IMR-90 (cell line): ENCODE results near the gene RASIP1. TPM values are rescaled to one million over a fixed set of nuclear protein-coding genes. Genes with fewer than 3 reads are reported as not detected.

Experiments used
- ATAC-seq: fragments of 200-7000 bp; cut with Tn5 transposase; 2 replicates; pipeline ENCODE4 v1.9.1; 2020; ENCODE audit warnings: low read depth, mild to moderate bottlenecking, moderate library complexity
- BruUV-seq: library from RNA; stranded (reverse); fragments of 400-500 nt; replicated peaks from 2 replicates; lab custom pipeline; 2021; lab: Mats Ljungman, UMichigan
- CTCF ChIA-PET: fragments of 300-600 bp; formaldehyde crosslinking; extraction: SDS; loops from one replicate; lab custom pipeline; 2021; ENCODE audit warnings: antibody characterized with exemption; lab: Yijun Ruan, JAX
- POLR2A ChIA-PET: fragments of 300-600 bp; sonication (Branson Sonifier 250); formaldehyde crosslinking; loops from one replicate; lab custom pipeline; 2022; ENCODE audit warnings: antibody characterized with exemption; ENCODE audit not compliant: unreplicated experiment; lab: Charles Lee
- DNase-seq: peaks from one replicate; pipeline ENCODE4 v3.0.0; 2013
- H2AFZ ChIP-seq: replicated peaks from 2 replicates; pipeline ENCODE3; 2013; ENCODE audit warnings: low read length, mild to moderate bottlenecking; ENCODE audit not compliant: poor library complexity
- H2AK5ac ChIP-seq: 2 replicates; pipeline ENCODE4 v1.6.1; 2013; ENCODE audit warnings: low read depth, low read length, inconsistent platforms
- H2AK9ac ChIP-seq: replicated peaks from 2 replicates; pipeline ENCODE3; 2013; ENCODE audit warnings: mild to moderate bottlenecking, low read depth, low read length, moderate library complexity; ENCODE audit not compliant: poor library complexity
- H2BK120ac ChIP-seq: 2 replicates; pipeline ENCODE4 v1.6.1; 2013; ENCODE audit warnings: low read depth, low read length, inconsistent platforms
- H2BK15ac ChIP-seq: 3 replicates; pipeline ENCODE4 v1.6.1; 2013; ENCODE audit warnings: low read depth, low read length, inconsistent platforms
- H2BK20ac ChIP-seq: 2 replicates; pipeline ENCODE4 v1.6.1; 2013; ENCODE audit warnings: low read depth, mild to moderate bottlenecking, inconsistent platforms, low read length, moderate library complexity
- H2BK5ac ChIP-seq: 2 replicates; pipeline ENCODE4 v1.6.1; 2013; ENCODE audit warnings: mild to moderate bottlenecking, low read depth, low read length, inconsistent platforms; ENCODE audit not compliant: poor library complexity, severe bottlenecking
- H3K14ac ChIP-seq: replicated peaks from 2 replicates; pipeline ENCODE4 v1.6.1; 2013; ENCODE audit warnings: low read depth, low read length, inconsistent platforms
- H3K18ac ChIP-seq: 2 replicates; pipeline ENCODE4 v1.6.1; 2013; ENCODE audit warnings: low read depth, low read length, control low read depth
- H3K23ac ChIP-seq: 2 replicates; pipeline ENCODE4 v1.6.1; 2013; ENCODE audit warnings: low read depth, low read length, inconsistent platforms
- H3K27ac ChIP-seq: 2 replicates; pipeline ENCODE4 v1.5.1; 2013; ENCODE audit warnings: mild to moderate bottlenecking, control low read depth, low read length; ENCODE audit not compliant: insufficient read depth
- H3K27me3 ChIP-seq: 2 replicates; pipeline ENCODE4 v1.6.1; 2013; ENCODE audit warnings: low read length; ENCODE audit not compliant: control insufficient read depth, insufficient read depth
- H3K36me3 ChIP-seq: 2 replicates; pipeline ENCODE4 v1.6.1; 2013; ENCODE audit warnings: low read length, mixed read lengths; ENCODE audit not compliant: control insufficient read depth, insufficient read depth
- H3K4ac ChIP-seq: 2 replicates; pipeline ENCODE4 v1.6.1; 2013; ENCODE audit warnings: low read depth, low read length, inconsistent platforms
- H3K4me1 ChIP-seq: 2 replicates; pipeline ENCODE4 v1.6.1; 2013; ENCODE audit warnings: low read length, mixed read lengths; ENCODE audit not compliant: control insufficient read depth, insufficient read depth
- H3K4me2 ChIP-seq: 2 replicates; pipeline ENCODE4 v1.6.1; 2013; ENCODE audit warnings: low read depth, mild to moderate bottlenecking, control low read depth, low read length, moderate library complexity
- H3K4me3 ChIP-seq: 2 replicates; pipeline ENCODE4 v1.5.1; 2013; ENCODE audit warnings: low read depth, mild to moderate bottlenecking, control low read depth, low read length, moderate library complexity; ENCODE audit not compliant: insufficient read depth
- H3K56ac ChIP-seq: 2 replicates; pipeline ENCODE4 v1.6.1; 2013; ENCODE audit warnings: low read length, inconsistent platforms; ENCODE audit not compliant: insufficient read depth; ENCODE audit errors: extremely low read depth
- H3K79me1 ChIP-seq, 2 experiments: 2 replicates each; pipeline ENCODE4 v1.6.1; 2013; ENCODE audit warnings: low read length in 2 of 2, inconsistent platforms in 1 of 2, low read depth in 1 of 2
- H3K9ac ChIP-seq: 2 replicates; pipeline ENCODE4 v1.6.1; 2013; ENCODE audit warnings: low read depth, low read length, control low read depth
- H3K9me1 ChIP-seq: 2 replicates; pipeline ENCODE4 v1.6.1; 2013; ENCODE audit warnings: low read length, inconsistent platforms; ENCODE audit not compliant: insufficient read depth
- H3K9me3 ChIP-seq: 2 replicates; pipeline ENCODE4 v1.6.1; 2013; ENCODE audit warnings: low read length; ENCODE audit not compliant: control insufficient read depth, insufficient read depth
- H4K20me1 ChIP-seq: 2 replicates; pipeline ENCODE4 v1.6.1; 2013; ENCODE audit warnings: low read length, inconsistent platforms; ENCODE audit not compliant: insufficient read depth
- H4K5ac ChIP-seq: 2 replicates; pipeline ENCODE4 v1.6.1; 2013; ENCODE audit warnings: mild to moderate bottlenecking, low read depth, low read length, control low read depth
- H4K8ac ChIP-seq, 2 experiments: 2 replicates each; pipeline ENCODE4 v1.6.1; 2013; ENCODE audit warnings: low read depth in 2 of 2, low read length in 2 of 2, control low read depth in 1 of 2, inconsistent platforms in 1 of 2
- H4K91ac ChIP-seq: 2 replicates; pipeline ENCODE4 v1.6.1; 2013; ENCODE audit warnings: low read depth, low read length, inconsistent platforms; ENCODE audit not compliant: insufficient read depth
- CEBPB ChIP-seq: IDR thresholded peaks from 2 replicates; pipeline ENCODE4 v1.6.1; 2012; ENCODE audit warnings: low read depth, low read length, improper control_type of control experiment
- CHD1 ChIP-seq: IDR thresholded peaks from 2 replicates; pipeline ENCODE4 v1.6.1; 2012; ENCODE audit warnings: low read depth, low read length, improper control_type of control experiment
- FOS ChIP-seq: fragments of 150-350 bp; IDR thresholded peaks from 2 replicates; pipeline ENCODE4 v1.6.1; 2016; ENCODE audit warnings: low read depth, low read length
- MAFK ChIP-seq: IDR thresholded peaks from 2 replicates; pipeline ENCODE4 v1.6.1; 2012; ENCODE audit warnings: low read depth, low read length, improper control_type of control experiment
- MAZ ChIP-seq: IDR thresholded peaks from 2 replicates; pipeline ENCODE4 v1.6.1; 2012; ENCODE audit warnings: low read depth, mild to moderate bottlenecking, low read length, improper control_type of control experiment, moderate library complexity, borderline replicate concordance
- MXI1 ChIP-seq: IDR thresholded peaks from 2 replicates; pipeline ENCODE4 v1.6.1; 2012; ENCODE audit warnings: low read depth, mild to moderate bottlenecking, low read length, moderate library complexity, borderline replicate concordance
- NFE2L2 ChIP-seq: fragments of 150-350 bp; IDR thresholded peaks from 2 replicates; pipeline ENCODE4 v1.6.1; 2016; ENCODE audit warnings: low read depth, mild to moderate bottlenecking, low read length
- POLR2A ChIP-seq: IDR thresholded peaks from 2 replicates; pipeline ENCODE4 v1.6.1; 2012; ENCODE audit warnings: mild to moderate bottlenecking, low read depth, low read length
- RAD21 ChIP-seq: IDR thresholded peaks from 2 replicates; pipeline ENCODE4 v1.6.1; 2012; ENCODE audit warnings: low read length, improper control_type of control experiment
- RCOR1 ChIP-seq: IDR thresholded peaks from 2 replicates; pipeline ENCODE4 v1.6.1; 2012; ENCODE audit warnings: mild to moderate bottlenecking, low read length, improper control_type of control experiment; ENCODE audit not compliant: insufficient replicate concordance
- RFX5 ChIP-seq: IDR thresholded peaks from 2 replicates; pipeline ENCODE4 v1.8.0; 2012; ENCODE audit warnings: low read depth, mild to moderate bottlenecking, low read length, moderate library complexity
- SMC3 ChIP-seq: fragments of 150-350 bp; IDR thresholded peaks from 2 replicates; pipeline ENCODE4 v1.6.1; 2016; ENCODE audit warnings: low read depth, mild to moderate bottlenecking, antibody characterized with exemption, low read length, moderate library complexity
- whole genome bisulfite sequencing, 2 experiments: methylation state at CpG; one replicate each; pipeline versions ENCODE4 v1.1.5 to v1.1.7; 2013; ENCODE audit warnings: missing lambda C conversion rate in 2 of 2; ENCODE audit not compliant: insufficient read length in 1 of 2; ENCODE audit errors: extremely low coverage in 2 of 2; 5-methylcytosine and 5-hydroxymethylcytosine counted together
- dilution Hi-C: fragments of 300-500 bp; cut with HindIII; formaldehyde crosslinking; loops from one replicate; pipeline ENCODE4 v1.14.3; 2018; ENCODE audit warnings: low sequenced_read_pairs; ENCODE audit not compliant: unreplicated experiment
- in situ Hi-C: fragments of 300-500 bp; cut with MboI; formaldehyde crosslinking; loops from 3 replicates; pipeline ENCODE4 v1.14.3; 2019; ENCODE audit warnings: low sequenced_read_pairs, inconsistent platforms, mixed read lengths
- intact Hi-C: fragments of 100-400 bp; cut with micrococcal nuclease; formaldehyde crosslinking; loops from 2 replicates; pipeline ENCODE4 v1.10.0; 2022
- polyA plus RNA-seq, 3 experiments: library from polyadenylated mRNA; depleted of rRNA; stranded (reverse); fragments of >200 nt; gene quantifications; 2 replicates each; pipeline ENCODE4 v1.2.3, GENCODE V29; 2012; ENCODE audit warnings: low replicate concordance in 1 of 3
- total RNA-seq: library from RNA; depleted of rRNA; stranded (reverse); fragments of >200 nt; gene quantifications from 2 replicates; pipeline ENCODE4 v1.2.3, GENCODE V29; 2012
- TF ChIP-seq, protein P1 (sequence below): fragments of 150-350 bp; IDR thresholded peaks from 2 replicates; pipeline ENCODE4 v1.6.1; 2016; ENCODE audit warnings: low read depth, mild to moderate bottlenecking, low read length, moderate library complexity, borderline replicate concordance
- TF ChIP-seq, protein P2 (sequence below): conservative IDR thresholded peaks from 2 replicates; pipeline ENCODE4 v1.5.1; 2012; ENCODE audit warnings: mild to moderate bottlenecking, low read depth, low read length, improper control_type of control experiment
- TF ChIP-seq, protein P3 (sequence below): fragments of 150-350 bp; IDR thresholded peaks from 2 replicates; pipeline ENCODE4 v1.6.1; 2017; ENCODE audit warnings: mild to moderate bottlenecking, antibody characterized with exemption, low read length, low read depth

Gene RASIP1
- total and polyA plus RNA-seq, 2 of the 4 experiments (the other 2 are of a cell fraction) = 0.18 to 0.51 TPM

DNA sequence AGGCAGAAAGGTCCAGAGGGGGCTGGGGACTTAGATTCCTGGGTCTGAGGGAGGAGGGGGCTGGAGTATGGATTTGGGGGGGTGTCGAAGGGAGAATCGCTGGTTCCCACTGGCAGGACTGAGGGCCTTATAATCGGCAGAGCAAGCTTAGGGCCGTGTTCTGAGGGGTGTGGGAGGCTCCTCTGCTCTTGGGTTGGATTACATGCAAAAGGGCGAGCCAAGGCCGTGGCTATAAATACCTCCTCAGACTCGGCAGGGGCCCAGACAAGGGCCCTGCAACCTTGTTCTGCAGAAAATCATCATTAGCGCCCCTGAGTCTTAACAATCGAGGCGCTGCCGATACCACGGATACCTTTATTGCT lies 20.2 kb downstream of the RASIP1 start:
- peaks cover 8% of the 10 kb centered on the region for H3K4me1 ChIP-seq
- no peaks in the 10 kb centered on the region for H4K20me1 ChIP-seq
- no peak overlapping the region for H3K9ac ChIP-seq
- H2BK5ac ChIP-seq = peak overlapping the region; percentile 10
- ATAC-seq (no peak), DNase-seq (no peak)
- peak overlapping the region; percentile 35; the same call in 1 of the 2 replicates for H4K91ac ChIP-seq
- peaks cover 0 to 12% of the 10 kb centered on the region in 2 experiments; a peak in 3 of 4 replicates for H3K79me1 ChIP-seq
- 25% methylated on average over 8 of the region's 12 CpGs; no CpG with 5 or more reads in 1 of the 2 experiments for WGBS, 2 experiments
- intact Hi-C loops (no loop called here), dilution Hi-C loops (no loop called here), in situ Hi-C loops (no loop called here)
- peak overlapping the region; percentile 17 for H4K5ac ChIP-seq
- no peak overlapping the region for H3K56ac ChIP-seq
- H2BK15ac ChIP-seq = no peak overlapping the region; the same call in 2 of the 3 replicates
- peak overlapping the region; percentile 44 to 95 for H4K8ac ChIP-seq
- no peak overlapping the region for H2BK20ac ChIP-seq
- TF ChIP-seq FOS (no peak), RAD21 (no peak), MAFK (no peak), MXI1 (no peak), CEBPB (no peak), CHD1 (no peak), RFX5 (no peak), POLR2A (no peak), SMC3 (no peak), NFE2L2 (no peak), RCOR1 (no peak), MAZ (no peak)
- TF ChIP-seq, protein P1, sequence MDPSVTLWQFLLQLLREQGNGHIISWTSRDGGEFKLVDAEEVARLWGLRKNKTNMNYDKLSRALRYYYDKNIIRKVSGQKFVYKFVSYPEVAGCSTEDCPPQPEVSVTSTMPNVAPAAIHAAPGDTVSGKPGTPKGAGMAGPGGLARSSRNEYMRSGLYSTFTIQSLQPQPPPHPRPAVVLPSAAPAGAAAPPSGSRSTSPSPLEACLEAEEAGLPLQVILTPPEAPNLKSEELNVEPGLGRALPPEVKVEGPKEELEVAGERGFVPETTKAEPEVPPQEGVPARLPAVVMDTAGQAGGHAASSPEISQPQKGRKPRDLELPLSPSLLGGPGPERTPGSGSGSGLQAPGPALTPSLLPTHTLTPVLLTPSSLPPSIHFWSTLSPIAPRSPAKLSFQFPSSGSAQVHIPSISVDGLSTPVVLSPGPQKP = no peak
- TF ChIP-seq, protein P2, sequence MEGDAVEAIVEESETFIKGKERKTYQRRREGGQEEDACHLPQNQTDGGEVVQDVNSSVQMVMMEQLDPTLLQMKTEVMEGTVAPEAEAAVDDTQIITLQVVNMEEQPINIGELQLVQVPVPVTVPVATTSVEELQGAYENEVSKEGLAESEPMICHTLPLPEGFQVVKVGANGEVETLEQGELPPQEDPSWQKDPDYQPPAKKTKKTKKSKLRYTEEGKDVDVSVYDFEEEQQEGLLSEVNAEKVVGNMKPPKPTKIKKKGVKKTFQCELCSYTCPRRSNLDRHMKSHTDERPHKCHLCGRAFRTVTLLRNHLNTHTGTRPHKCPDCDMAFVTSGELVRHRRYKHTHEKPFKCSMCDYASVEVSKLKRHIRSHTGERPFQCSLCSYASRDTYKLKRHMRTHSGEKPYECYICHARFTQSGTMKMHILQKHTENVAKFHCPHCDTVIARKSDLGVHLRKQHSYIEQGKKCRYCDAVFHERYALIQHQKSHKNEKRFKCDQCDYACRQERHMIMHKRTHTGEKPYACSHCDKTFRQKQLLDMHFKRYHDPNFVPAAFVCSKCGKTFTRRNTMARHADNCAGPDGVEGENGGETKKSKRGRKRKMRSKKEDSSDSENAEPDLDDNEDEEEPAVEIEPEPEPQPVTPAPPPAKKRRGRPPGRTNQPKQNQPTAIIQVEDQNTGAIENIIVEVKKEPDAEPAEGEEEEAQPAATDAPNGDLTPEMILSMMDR = no peak
- TF ChIP-seq, protein P3, sequence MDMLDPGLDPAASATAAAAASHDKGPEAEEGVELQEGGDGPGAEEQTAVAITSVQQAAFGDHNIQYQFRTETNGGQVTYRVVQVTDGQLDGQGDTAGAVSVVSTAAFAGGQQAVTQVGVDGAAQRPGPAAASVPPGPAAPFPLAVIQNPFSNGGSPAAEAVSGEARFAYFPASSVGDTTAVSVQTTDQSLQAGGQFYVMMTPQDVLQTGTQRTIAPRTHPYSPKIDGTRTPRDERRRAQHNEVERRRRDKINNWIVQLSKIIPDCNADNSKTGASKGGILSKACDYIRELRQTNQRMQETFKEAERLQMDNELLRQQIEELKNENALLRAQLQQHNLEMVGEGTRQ = no peak
- H3K18ac ChIP-seq = no peak overlapping the region
- H2AFZ ChIP-seq = peak overlapping the region; percentile 97
- peak overlapping the region; percentile 21 for H2AK9ac ChIP-seq
- H3K4me2 ChIP-seq = peak overlapping the region; percentile 30
- 0 out of 2 replicates have a peak overlapping the region, but pooled peaks have one; percentile 34 for H2BK120ac ChIP-seq
- H2AK5ac ChIP-seq = no peak overlapping the region
- H3K4me3 ChIP-seq = no peak overlapping the region
- ChIA-PET CTCF (interaction anchor here (0.6 kb wide), 1 partner anchor 12 kb away, joined by 3 read pairs; no protein-coding TSS in a partner anchor), POLR2A (no interaction called here)
- H3K9me1 ChIP-seq = peaks cover 10% of the 10 kb centered on the region
- H3K27ac ChIP-seq = no peak overlapping the region
- peak overlapping the region; percentile 60 for H3K4ac ChIP-seq
- no TSS peak for BruUV-seq
- no peaks in the 10 kb centered on the region for H3K36me3 ChIP-seq
- no peak overlapping the region for H3K23ac ChIP-seq
- peak overlapping the region; percentile 43; the same call in 1 of the 2 replicates for H3K14ac ChIP-seq
- H3K9me3 ChIP-seq = no peaks in the 10 kb centered on the region
- H3K27me3 ChIP-seq = no peaks in the 10 kb centered on the region
